ENCODE results near the gene SCD.
A peak's percentile ranks its signal among the peaks of the same experiment; 100 is the strongest.

DNA sequence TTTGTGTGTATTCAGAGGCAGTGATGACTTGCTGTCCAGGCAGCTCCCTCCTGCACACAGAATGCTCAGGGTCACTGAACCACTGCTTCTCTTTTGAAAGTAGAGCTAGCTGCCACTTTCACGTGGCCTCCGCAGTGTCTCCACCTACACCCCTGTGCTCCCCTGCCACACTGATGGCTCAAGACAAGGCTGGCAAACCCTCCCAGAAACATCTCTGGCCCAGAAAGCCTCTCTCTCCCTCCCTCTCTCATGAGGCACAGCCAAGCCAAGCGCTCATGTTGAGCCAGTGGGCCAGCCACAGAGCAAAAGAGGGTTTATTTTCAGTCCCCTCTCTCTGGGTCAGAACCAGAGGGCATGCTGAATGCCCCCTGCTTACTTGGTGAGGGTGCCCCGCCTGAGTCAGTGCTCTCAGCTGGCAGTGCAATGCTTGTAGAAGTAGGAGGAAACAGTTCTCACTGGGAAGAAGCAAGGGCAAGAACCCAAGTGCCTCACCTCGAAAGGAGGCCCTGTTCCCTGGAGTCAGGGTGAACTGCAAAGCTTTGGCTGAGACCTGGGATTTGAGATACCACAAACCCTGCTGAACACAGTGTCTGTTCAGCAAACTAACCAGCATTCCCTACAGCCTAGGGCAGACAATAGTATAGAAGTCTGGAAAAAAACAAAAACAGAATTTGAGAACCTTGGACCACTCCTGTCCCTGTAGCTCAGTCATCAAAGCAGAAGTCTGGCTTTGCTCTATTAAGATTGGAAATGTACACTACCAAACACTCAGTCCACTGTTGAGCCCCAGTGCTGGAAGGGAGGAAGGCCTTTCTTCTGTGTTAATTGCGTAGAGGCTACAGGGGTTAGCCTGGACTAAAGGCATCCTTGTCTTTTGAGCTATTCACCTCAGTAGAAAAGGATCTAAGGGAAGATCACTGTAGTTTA lies 15.8 kb downstream of the SCD start:
- TF ChIP-seq, protein P1, sequence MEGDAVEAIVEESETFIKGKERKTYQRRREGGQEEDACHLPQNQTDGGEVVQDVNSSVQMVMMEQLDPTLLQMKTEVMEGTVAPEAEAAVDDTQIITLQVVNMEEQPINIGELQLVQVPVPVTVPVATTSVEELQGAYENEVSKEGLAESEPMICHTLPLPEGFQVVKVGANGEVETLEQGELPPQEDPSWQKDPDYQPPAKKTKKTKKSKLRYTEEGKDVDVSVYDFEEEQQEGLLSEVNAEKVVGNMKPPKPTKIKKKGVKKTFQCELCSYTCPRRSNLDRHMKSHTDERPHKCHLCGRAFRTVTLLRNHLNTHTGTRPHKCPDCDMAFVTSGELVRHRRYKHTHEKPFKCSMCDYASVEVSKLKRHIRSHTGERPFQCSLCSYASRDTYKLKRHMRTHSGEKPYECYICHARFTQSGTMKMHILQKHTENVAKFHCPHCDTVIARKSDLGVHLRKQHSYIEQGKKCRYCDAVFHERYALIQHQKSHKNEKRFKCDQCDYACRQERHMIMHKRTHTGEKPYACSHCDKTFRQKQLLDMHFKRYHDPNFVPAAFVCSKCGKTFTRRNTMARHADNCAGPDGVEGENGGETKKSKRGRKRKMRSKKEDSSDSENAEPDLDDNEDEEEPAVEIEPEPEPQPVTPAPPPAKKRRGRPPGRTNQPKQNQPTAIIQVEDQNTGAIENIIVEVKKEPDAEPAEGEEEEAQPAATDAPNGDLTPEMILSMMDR (IDR thresholded peaks at IDR 0.05): no peak
- TF ChIP-seq POLR2AphosphoS5 (IDR thresholded peaks at IDR 0.05) (no peak), POLR2A (IDR thresholded peaks at IDR 0.05) (peak in 1 of 4 donors; percentile 8)

Data from upper lobe of left lung (tissue), 4 donors.